Endothelial cell (in vitro differentiated cells): ENCODE data around the gene NAV2. TPM values are rescaled to one million over a fixed set of nuclear protein-coding genes. Genes with fewer than 3 reads are reported as not detected.

Source experiments
- DNase-seq: peaks from one replicate; pipeline ENCODE4 v3.0.0; 2021; ENCODE audit warnings: low spot score
- H3K27ac Mint-ChIP-seq: one replicate; pipeline ENCODE4 v1.8.0; 2021; ENCODE audit warnings: mixed read lengths, inconsistent platforms; ENCODE audit not compliant: unreplicated experiment
- H3K27me3 Mint-ChIP-seq: one replicate; pipeline ENCODE4 v1.8.0; 2021; ENCODE audit warnings: mild to moderate bottlenecking, moderate library complexity, mixed read lengths, inconsistent platforms; ENCODE audit not compliant: unreplicated experiment
- H3K36me3 Mint-ChIP-seq: one replicate; pipeline ENCODE4 v1.8.0; 2021; ENCODE audit warnings: mild to moderate bottlenecking, low read depth, mixed read lengths, inconsistent platforms; ENCODE audit not compliant: unreplicated experiment
- H3K4me1 Mint-ChIP-seq: one replicate; pipeline ENCODE4 v1.8.0; 2021; ENCODE audit warnings: mild to moderate bottlenecking, mixed read lengths, inconsistent platforms; ENCODE audit not compliant: unreplicated experiment
- H3K4me3 Mint-ChIP-seq: one replicate; pipeline ENCODE4 v1.8.0; 2021; ENCODE audit warnings: mild to moderate bottlenecking, mixed read lengths, inconsistent platforms; ENCODE audit not compliant: unreplicated experiment
- H3K9me3 Mint-ChIP-seq: one replicate; pipeline ENCODE4 v1.8.0; 2021; ENCODE audit warnings: mixed read lengths, inconsistent platforms; ENCODE audit not compliant: unreplicated experiment
- total RNA-seq: library from RNA; stranded (reverse); fragmentation: NEBNext Ultra II Directional; extraction: Animal tissue kit (Norgen Biotek cat#: 25700); gene quantifications from one replicate; pipeline ENCODE4 v1.2.1, GENCODE V29; 2021; ENCODE audit not compliant: unreplicated experiment
- TF ChIP-seq, protein P1 (sequence below): fragments of 200-600 bp; sonication (generic); IDR thresholded peaks from one replicate; pipeline ENCODE4 v1.5.0; 2021; ENCODE audit warnings: antibody characterized with exemption; ENCODE audit not compliant: unreplicated experiment

The NAV2 gene
- total RNA-seq, 1 donor from 2014 or later, result 15.6 TPM

DNA sequence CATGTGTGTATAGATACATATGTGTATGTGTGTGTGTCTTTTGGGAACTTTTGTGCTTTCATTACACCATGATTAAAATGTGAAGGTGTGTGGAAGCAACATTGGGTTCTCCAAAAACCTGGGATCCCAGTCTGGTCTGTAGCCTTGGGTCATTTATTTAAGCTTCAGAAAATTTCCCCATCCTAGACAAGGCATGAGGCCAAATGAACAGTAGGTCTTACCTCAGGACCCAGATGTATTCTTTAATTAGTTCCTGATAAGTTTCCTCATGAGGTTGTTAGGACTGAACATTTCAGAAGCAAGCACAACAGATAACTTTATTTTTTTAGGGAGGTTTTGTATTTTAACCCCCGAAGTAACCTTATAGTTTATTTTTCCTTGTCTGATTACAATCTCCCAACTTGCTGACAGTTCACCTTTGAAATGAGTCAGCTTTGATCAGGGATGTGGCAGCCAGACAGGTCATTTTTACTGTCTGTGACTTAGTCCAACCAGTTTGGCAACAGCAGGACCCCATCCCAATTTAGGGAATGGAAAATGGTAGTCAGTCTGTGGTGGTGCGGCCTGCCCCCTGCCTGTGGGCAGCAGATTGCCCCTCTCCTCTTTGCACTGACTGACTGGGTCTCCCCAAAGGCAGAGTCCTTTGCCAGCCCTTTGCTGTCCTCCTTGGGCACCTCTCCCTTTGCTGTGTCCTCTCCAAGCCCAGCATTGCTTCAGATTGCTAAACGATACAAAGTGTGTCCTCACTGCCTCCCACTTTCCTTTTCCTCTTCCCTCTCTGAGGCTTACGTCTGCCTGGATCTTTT, 88.3 kb downstream of the NAV2 start:
- Mint-ChIP-seq H3K27me3 (peaks cover 5% of the 10 kb centered on the region), H3K27ac (no peak overlapping the region), H3K4me1 (no peaks in the 10 kb centered on the region), H3K36me3 (no peaks in the 10 kb centered on the region), H3K9me3 (no peaks in the 10 kb centered on the region), H3K4me3 (no peak overlapping the region)
- DNase-seq, result no peak
- TF ChIP-seq, protein P1, sequence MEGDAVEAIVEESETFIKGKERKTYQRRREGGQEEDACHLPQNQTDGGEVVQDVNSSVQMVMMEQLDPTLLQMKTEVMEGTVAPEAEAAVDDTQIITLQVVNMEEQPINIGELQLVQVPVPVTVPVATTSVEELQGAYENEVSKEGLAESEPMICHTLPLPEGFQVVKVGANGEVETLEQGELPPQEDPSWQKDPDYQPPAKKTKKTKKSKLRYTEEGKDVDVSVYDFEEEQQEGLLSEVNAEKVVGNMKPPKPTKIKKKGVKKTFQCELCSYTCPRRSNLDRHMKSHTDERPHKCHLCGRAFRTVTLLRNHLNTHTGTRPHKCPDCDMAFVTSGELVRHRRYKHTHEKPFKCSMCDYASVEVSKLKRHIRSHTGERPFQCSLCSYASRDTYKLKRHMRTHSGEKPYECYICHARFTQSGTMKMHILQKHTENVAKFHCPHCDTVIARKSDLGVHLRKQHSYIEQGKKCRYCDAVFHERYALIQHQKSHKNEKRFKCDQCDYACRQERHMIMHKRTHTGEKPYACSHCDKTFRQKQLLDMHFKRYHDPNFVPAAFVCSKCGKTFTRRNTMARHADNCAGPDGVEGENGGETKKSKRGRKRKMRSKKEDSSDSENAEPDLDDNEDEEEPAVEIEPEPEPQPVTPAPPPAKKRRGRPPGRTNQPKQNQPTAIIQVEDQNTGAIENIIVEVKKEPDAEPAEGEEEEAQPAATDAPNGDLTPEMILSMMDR, result peak; percentile 19

DNA sequence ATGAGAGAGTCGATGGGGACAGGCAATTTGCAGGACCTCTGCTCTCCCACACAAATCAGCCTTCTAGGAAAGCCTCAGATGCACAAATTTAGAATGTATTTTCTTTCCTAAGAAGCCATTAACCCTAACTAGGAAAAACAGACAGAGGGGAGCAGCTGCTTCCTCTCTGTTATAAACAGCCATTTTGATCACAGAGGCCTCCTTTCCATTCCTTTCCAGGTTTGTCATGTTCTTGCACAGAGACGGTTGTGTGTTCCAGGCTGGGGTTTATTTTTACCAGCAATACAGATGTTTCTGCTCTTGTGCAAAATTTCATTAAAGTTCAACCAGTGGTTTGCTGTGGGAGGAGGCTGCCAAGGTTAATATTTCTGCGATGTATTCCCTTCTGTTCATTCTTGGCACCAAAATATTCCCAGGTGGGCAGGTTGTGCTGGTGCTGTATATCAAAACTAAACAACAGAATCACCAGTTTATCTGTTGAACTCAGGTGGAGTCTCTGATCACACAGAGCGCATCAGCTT, 90.2 kb downstream of the NAV2 start:
- no peak for DNase-seq
- Mint-ChIP-seq H3K4me1 (no peaks in the 10 kb centered on the region), H3K27ac (no peak overlapping the region), H3K36me3 (no peaks in the 10 kb centered on the region), H3K9me3 (no peaks in the 10 kb centered on the region), H3K27me3 (peaks cover 5% of the 10 kb centered on the region), H3K4me3 (no peak overlapping the region)
- TF ChIP-seq, protein P1, result no peak

DNA sequence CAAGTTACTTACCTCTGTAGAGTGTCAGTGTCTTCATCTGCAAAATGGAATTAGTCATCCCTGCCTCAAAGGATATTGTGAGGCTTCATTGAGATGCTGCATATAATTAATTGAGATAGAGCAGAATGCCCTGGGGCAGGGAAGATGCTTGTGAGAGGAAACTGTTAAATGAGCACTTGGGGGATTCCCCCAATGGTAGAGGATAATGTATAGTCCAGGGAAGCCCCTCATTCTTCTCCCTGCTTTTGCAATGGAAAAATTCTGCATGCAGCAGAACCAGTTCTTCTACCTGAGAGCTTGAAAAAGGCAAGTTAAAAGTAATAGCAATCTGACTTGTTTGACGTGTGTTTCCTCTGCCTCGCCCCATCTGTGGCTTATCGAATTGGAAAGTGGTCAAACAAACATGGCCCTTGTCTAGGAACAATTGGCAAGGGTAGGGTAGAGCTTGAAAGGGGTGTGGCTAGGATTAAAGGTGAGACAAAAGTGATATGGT, 90.9 kb downstream of the NAV2 start:
- Mint-ChIP-seq H3K9me3 (no peaks in the 10 kb centered on the region), H3K4me1 (no peaks in the 10 kb centered on the region), H3K27me3 (peaks cover 5% of the 10 kb centered on the region), H3K36me3 (no peaks in the 10 kb centered on the region), H3K4me3 (no peak overlapping the region), H3K27ac (no peak overlapping the region)
- no peak for DNase-seq
- TF ChIP-seq, protein P1, result no peak

- no peaks in the 10 kb centered on the region for H3K4me1 Mint-ChIP-seq
- TF ChIP-seq, protein P1, result no peak
- no peaks in the 10 kb centered on the region for H3K36me3 Mint-ChIP-seq
- no peaks in the 10 kb centered on the region for H3K9me3 Mint-ChIP-seq
- no peak overlapping the region for H3K4me3 Mint-ChIP-seq
- H3K27me3 Mint-ChIP-seq, result peaks cover 4% of the 10 kb centered on the region
- DNase-seq, result no peak
- no peak overlapping the region for H3K27ac Mint-ChIP-seq
These were observed 92.7 kb downstream of the NAV2 start for GRCh38 chr11:19805376-19805775.

GRCh38 chr11:19805827-19806226, 93.2 kb downstream of the NAV2 start:
- Mint-ChIP-seq H3K27me3 (peaks cover 2% of the 10 kb centered on the region), H3K27ac (no peak overlapping the region), H3K4me1 (no peaks in the 10 kb centered on the region), H3K4me3 (no peak overlapping the region), H3K36me3 (no peaks in the 10 kb centered on the region), H3K9me3 (no peaks in the 10 kb centered on the region)
- DNase-seq, result no peak
- TF ChIP-seq, protein P1, result no peak
